HG03469 (cell line): ENCODE measurements around the gene CDH4.

Source experiments
- ATAC-seq: cut with Tn5 transposase; IDR thresholded peaks from one replicate; pipeline ENCODE4 v1.9.1; 2021; ENCODE audit warnings: mild to moderate bottlenecking, moderate library complexity, moderate number of reproducible peaks; ENCODE audit not compliant: unreplicated experiment

The CDH4 gene

GRCh38 chr20:61875221-61875885 lies 623.3 kb downstream of the CDH4 start:
- ATAC-seq = no peak

DNA sequence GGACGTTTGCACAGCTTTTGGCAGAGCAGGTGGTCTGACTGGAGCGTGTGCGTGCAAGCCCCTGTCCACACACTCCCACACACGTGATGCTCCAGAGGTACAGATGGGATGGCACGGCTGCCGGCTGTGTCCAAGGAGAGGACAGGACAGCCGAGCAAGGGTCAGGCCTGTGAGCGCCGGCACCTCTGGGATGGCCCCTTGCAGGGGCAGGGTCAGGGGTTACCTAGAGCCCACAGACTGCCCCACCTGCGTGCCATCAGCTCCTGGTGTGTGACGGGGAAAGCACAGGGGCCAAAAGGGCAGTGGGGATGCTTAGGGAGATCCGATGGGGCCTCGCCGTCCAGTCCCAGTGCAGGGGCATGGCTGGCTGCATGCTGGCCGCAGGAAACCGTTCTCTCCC lies 623.9 kb downstream of the CDH4 start:
- ATAC-seq = no peak

GRCh38 chr20:61876952-61877728 lies 625.1 kb downstream of the CDH4 start:
- ATAC-seq = no peak

GRCh38 chr20:61877776-61878477 lies 625.9 kb downstream of the CDH4 start:
- no peak for ATAC-seq

- ATAC-seq = no peak
Observed at GRCh38 chr20:61878478-61879302, 626.6 kb downstream of the CDH4 start.

- no peak for ATAC-seq
Observed at GRCh38 chr20:61879303-61879620, 627.2 kb downstream of the CDH4 start.

DNA sequence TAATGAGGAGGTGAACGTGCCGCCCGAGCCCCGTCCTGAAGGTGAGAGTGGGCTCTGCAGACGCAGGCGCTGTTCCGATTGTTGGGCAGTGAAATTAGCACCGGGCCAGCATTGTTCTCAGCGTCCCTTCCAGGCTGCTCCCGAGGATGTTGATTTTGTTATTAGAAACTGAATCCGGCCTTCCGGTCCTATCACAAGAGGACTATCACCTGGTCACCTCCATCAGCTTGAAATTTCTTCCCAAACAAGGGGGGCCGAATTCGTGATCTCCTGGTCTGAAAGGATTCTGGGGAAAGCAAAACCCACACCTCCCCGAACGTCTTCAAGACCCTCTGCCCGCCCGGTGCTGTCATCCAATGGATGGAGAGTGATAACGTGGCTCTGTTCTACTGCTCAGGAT lies 627.6 kb downstream of the CDH4 start:
- no peak for ATAC-seq

- ATAC-seq = no peak
Observed at GRCh38 chr20:61880706-61881105, 628.6 kb downstream of the CDH4 start.

GRCh38 chr20:61881416-61881815 lies 629.4 kb downstream of the CDH4 start:
- ATAC-seq = no peak

DNA sequence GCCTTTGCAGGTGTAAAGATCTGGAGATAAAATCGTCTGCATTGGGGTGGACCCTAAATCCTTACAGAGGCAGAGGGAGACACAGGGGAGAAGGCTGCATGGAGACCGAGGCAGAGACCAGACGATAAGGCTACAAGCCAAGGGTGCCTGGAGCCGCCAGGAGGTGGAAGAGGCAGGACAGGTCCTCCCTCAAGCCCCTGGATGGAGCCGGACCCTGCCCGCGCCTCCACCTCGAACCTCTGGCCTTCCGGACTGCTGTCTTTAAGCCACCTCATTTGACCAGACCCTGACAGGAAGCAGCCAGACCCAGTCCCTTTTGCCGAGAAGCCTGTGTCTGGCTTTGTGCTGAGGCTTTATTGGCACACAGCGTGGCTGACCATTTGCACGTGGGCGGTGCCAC lies 629.8 kb downstream of the CDH4 start:
- no peak for ATAC-seq

DNA sequence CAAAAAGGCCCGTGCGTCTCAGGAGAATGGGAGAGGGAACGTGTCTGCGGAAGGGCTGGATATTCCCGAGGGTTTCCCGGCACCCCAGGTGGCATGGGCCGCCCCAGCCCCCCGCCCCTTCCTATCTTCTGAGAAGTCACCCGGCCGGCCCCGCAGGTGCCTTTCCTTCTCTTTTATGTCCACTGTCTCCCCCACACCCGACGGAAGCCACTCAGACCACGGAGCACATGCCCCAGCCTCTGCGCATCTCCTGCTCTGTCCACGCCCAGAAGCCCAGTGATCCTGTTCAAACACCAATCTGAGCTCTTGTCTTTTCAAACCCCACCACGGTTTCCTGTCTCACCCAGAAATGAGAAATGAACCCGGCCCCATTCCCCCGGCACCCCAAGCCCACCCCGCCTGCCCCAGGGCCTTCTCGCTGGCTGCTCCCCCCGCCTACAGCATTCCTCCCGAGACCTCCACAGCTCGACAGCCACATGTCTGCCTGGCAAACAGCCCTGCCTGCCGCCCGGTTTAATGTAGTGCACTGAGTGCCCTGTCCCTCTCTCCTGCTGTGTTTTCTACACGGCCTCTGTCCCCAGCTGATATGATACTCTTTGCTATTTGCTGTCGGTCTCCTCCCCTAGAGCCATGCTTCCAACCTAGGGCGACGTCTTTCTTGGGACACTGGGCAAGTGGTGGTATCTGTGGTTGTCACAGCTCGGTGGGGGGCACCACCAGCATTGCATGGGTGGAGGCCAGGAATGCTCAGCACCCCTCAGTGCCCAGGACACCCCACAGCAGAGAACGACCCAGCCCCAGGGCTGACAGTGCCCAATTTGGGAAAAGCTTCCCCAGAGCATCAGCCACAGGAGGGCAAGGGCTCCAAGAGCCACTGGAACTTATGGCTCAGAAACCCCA lies 630.9 kb downstream of the CDH4 start:
- no peak for ATAC-seq

GRCh38 chr20:61883857-61884393 lies 631.9 kb downstream of the CDH4 start:
- ATAC-seq = no peak

DNA sequence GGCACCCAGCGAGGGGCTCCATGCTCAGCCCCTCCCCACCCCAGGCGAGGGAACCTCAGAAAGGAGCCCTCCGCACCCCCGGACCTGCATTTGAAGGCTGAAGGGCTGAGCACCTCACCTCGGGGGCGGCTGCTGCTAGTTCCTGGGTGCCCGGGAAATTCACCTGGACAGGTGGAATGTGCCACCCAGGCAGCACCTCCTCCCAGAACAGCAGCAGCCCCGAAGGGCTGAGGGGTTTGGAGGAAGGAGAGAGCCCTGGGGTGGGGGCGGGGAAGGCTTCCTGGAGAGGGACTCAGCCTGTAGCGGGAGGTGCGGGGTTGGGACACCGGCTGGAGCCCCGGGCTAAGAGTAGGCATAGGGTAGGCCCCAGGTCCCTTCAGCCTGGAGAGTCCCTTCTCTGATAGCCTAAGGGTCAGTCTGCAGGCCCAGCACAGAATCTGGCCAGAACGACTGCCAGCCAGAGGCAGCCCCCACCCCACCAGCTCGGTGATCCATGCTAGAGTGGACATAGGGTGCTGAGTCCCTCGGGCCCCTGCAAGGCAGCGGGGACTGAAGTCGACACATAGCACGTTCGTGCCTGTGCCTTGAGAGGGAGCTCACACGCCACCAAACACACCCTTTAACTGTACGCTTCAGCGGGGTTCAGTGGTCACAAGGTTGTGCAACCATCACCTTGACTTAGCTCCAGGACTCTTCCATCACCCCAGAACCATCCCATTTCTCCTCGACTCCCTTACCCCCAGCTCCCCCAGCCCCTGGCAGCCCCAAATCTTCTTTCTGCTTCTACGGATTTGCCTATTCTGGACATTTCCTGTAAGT lies 632.7 kb downstream of the CDH4 start:
- no peak for ATAC-seq

DNA sequence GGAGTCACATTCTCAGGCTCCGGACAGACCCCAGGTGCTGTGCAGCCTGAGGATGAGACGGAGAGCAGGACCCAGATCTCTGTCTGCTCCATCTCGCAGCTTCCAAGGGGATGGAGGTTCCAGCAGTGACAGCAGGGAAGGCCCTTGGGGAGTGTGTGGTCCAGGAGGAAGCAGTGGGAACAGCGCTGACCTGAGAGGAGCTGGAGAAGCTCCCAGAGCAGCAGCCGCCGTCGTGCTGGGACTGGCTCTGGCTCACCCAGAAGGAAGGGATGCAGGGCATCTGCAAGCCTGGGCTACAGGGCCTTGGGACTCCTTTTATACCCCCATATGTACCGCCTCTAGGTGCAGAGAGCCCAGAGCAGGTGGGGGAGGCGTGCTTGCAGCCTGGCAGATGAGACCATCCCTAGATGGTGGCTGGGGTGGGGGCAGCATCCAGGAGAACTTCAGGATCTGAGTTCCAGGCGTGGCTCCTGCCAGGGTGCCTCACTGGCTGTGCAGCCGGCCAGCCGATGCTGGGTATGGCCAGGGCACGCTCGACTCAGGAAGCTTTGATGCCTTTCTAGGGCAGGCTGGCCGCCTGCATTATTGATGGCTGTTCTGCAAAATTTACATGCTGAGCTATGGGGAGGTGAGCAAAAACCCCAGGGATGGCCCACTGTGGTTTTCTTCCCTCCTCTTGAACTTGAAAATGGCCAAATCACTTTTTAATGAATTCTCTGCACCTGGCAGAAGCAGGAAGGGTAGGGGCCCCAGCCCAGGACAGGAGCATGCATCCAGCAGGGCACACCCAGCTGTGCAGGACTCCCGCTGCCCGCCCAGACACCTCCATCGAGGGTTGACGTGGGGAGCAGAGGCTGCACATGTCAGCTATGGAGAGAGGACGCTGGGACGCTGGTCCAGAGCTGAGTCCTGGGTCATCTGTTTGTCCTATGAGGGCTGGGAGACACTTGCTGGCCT lies 634.0 kb downstream of the CDH4 start:
- ATAC-seq = no peak

GRCh38 chr20:61886721-61887595 lies 634.9 kb downstream of the CDH4 start:
- no peak for ATAC-seq

- ATAC-seq = no peak
Observed at GRCh38 chr20:61887596-61888093, 635.6 kb downstream of the CDH4 start.
